D721Med (cell line): ENCODE measurements around the gene CALML6.
A peak's percentile ranks its signal among the peaks of the same experiment; 100 is the strongest.

Experiments
- DNase-seq: peaks from one replicate; pipeline ENCODE4 v3.0.0; 2011; ENCODE audit warnings: low spot score; ENCODE audit not compliant: insufficient read length
- FAIRE-seq: peaks from 2 replicates; lab custom pipeline; 2011; peaks lifted over from hg19 to GRCh38; lab: Jason Lieb, UNC
- TF ChIP-seq, protein P1 (sequence below): IDR thresholded peaks from 2 replicates; pipeline ENCODE4 v1.5.1; 2012; ENCODE audit warnings: mild to moderate bottlenecking, control low read depth; ENCODE audit not compliant: insufficient read depth; ENCODE audit errors: missing control alignments

The CALML6 gene

DNA sequence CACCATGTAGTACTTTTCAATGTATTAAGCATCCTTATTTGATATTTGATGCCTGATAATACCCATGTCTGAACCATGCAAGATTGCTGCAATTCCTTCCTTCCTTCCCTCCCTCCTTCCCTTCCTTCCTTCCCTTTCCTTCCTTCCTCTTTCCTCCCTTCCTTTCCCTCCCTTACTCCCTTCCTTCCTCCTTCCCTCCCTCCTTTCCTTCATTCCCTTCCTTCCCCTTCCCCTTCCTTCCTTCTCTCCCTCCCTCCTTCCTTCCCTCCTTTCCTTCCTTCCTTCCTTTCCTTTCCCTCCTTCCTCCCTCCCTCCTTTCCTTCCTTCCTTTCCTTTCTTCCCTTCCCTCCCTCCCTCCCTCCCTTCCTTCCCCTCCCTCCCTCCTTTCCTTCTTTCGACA is 33.7 kb downstream of the CALML6 start:
- DNase-seq: no peak

DNA sequence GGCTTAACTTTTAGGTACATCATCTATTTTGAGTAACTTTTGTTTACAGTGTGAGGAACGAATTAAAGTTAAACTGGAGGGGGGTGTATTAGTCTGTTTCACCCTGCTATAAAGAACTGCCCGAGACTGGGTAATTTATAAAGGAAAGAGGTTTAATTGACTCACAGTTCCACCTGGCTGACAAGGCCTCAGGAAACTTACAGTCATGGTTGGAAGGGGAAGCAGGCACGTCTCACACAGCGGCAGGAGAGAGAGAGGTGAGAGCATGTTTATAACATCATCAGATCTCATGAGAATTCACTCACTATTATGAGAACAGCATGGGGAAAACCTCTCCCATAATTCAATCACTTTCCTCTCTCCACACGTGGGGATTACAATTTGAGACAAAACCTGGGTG is 35.9 kb downstream of the CALML6 start:
- DNase-seq (no peak), FAIRE-seq (no peak)
- TF ChIP-seq, protein P1, sequence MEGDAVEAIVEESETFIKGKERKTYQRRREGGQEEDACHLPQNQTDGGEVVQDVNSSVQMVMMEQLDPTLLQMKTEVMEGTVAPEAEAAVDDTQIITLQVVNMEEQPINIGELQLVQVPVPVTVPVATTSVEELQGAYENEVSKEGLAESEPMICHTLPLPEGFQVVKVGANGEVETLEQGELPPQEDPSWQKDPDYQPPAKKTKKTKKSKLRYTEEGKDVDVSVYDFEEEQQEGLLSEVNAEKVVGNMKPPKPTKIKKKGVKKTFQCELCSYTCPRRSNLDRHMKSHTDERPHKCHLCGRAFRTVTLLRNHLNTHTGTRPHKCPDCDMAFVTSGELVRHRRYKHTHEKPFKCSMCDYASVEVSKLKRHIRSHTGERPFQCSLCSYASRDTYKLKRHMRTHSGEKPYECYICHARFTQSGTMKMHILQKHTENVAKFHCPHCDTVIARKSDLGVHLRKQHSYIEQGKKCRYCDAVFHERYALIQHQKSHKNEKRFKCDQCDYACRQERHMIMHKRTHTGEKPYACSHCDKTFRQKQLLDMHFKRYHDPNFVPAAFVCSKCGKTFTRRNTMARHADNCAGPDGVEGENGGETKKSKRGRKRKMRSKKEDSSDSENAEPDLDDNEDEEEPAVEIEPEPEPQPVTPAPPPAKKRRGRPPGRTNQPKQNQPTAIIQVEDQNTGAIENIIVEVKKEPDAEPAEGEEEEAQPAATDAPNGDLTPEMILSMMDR: no peak

More for the DNA sequence above, 33.7 kb downstream of the CALML6 start:
- FAIRE-seq: no peak
- TF ChIP-seq, protein P1: no peak

DNA sequence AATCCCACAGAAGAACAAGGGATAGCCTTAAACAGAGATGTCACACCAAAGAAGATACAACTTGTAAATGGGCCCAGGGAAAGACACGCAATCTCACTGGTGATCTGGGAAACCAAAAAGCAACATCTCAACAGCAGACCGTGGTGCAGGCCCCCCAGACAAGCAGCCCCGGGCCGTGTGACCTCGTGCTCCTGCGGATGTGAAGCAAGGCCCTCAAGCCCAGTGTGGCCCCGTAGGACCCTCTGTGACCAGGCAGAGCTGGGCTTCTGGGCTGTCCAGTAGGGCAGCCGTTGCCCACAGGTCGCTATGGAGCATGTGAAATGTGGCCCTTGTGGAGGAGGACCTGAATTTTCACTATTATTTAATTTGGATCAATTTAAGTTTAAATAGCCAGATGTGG is 39.0 kb downstream of the CALML6 start:
- no peak for DNase-seq
- no peak for FAIRE-seq
- TF ChIP-seq, protein P1: no peak

DNA sequence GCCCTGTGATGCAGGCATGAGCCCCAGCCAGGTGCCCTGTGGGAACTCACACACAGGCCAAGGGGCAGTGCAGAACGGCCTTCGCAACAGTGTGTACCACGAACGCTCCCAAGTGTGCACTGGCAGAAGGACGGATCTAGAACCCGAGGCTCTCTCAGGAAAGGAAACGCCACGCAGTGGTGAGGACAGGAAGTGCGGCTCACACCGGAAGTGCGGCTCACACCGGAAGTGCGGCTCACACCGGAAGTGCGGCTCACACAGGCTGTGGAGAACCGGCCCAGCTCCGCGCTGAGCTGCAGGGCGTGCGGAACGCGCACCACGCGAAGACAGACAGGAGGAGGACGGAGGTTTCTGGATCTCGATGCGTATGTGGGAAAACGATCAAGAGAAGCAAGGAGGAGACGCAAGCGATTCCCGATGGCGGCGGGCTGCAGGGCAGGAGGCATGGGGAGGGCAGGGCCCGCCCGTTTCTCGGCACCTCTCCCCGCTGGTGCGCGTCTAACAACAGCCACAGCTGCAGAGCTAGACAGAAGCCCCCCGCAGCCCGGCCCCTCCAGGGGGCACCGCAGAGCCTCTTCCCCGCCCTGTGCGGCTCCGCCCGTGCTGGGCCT is 39.9 kb downstream of the CALML6 start:
- no peak for DNase-seq
- FAIRE-seq: no peak
- TF ChIP-seq, protein P1: peak; percentile 18

DNA sequence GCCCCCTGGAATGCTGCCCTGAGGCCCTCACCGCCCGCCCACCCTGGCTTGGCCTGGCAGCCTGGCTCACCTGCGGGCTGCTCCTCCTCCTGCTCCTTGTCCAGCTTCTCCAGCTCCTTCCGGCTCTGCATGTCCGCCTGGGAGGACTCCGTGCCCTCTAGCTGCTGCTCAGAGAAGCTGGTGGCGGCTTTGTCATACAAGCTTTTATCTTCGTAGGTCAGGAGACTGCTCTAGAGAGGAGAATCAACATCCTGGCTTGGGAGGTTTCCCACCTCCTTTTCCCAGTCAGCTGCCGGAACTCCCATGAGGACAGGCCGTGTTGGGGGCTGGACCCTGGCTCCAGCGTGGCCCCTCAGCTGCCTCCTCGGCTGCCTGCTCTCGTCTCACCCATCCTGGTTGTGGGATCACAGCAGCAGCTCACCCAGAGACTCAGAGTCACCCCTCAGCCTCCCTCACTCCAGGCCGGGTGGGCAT is 40.6 kb downstream of the CALML6 start:
- TF ChIP-seq, protein P1: no peak
- FAIRE-seq (no peak), DNase-seq (no peak)

DNA sequence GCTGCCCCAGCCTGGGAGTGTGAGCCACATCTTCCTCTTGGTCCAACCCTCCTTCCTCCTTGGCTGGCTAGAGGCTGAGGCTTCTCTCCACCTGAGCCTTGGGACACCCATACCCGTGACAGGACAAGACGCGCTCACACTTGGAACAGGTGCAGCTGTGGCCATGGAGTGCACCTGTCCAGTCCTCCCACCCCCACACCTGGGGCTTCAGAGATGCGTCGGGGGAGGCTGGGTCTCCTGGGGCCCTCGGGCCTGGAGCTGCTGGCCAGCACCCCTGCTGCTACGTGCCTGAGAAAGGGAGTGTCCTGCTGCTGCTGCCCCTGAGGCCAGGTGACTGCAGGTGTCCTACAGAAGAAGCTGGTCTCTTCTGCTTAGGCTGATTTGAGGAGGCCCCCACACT is 41.0 kb downstream of the CALML6 start:
- no peak for DNase-seq
- TF ChIP-seq, protein P1: no peak
- FAIRE-seq: no peak
